GM12891 (cell line): ENCODE data around the gene TMEM184C.

Source experiments
- PAX5 ChIP-seq: IDR thresholded peaks from 2 replicates; pipeline ENCODE4 v1.6.1; 2011; ENCODE audit warnings: low read length, moderate library complexity, mild to moderate bottlenecking; ENCODE audit not compliant: insufficient read depth, severe bottlenecking
- POLR2A ChIP-seq: IDR thresholded peaks from 2 replicates; pipeline ENCODE4 v1.6.1; 2011; ENCODE audit warnings: low read depth, low read length, control low read depth
- POLR2AphosphoS5 ChIP-seq: IDR thresholded peaks from 2 replicates; pipeline ENCODE4 v1.6.1; 2011; ENCODE audit warnings: low read depth, low read length, control low read depth
- POU2F2 ChIP-seq: IDR thresholded peaks from 2 replicates; pipeline ENCODE4 v1.6.1; 2011; ENCODE audit warnings: low read depth, mild to moderate bottlenecking, control low read depth, low read length, moderate library complexity
- SPI1 ChIP-seq: IDR thresholded peaks from 2 replicates; pipeline ENCODE4 v1.6.1; 2011; ENCODE audit warnings: low read depth, low read length, control low read depth
- TAF1 ChIP-seq: IDR thresholded peaks from 2 replicates; pipeline ENCODE4 v1.6.1; 2011; ENCODE audit warnings: low read depth, low read length, control low read depth

GRCh38 chr4:147586637-147587036, 30.6 kb upstream of the TMEM184C start:
- TF ChIP-seq TAF1 (no peak), POLR2A (no peak), POLR2AphosphoS5 (no peak), SPI1 (no peak), PAX5 (no peak), POU2F2 (no peak)
